A673 (cell line): ENCODE data around the gene LRCH1. TPM values are rescaled to one million over a fixed set of nuclear protein-coding genes. Genes with fewer than 3 reads are reported as not detected.
A peak's percentile ranks its signal among the peaks of the same experiment; 100 is the strongest.

Experiments
- BruUV-seq: library from RNA; stranded (reverse); fragments of 400-500 nt; replicated peaks from 2 replicates; lab custom pipeline; 2021; lab: Mats Ljungman, UMichigan
- CTCF ChIA-PET: fragments of 300-600 bp; sonication (Branson Sonifier 250); formaldehyde crosslinking; loops from one replicate; lab custom pipeline; 2022; ENCODE audit warnings: antibody characterized with exemption; lab: Charles Lee
- POLR2A ChIA-PET: fragments of 300-600 bp; sonication (Branson Sonifier 250); formaldehyde crosslinking; loops from one replicate; lab custom pipeline; 2022; ENCODE audit warnings: antibody characterized with exemption; ENCODE audit not compliant: low non-redundant PET; lab: Charles Lee
- DNase-seq: peaks from one replicate; pipeline ENCODE4 v3.0.0-alpha.2; 2015; ENCODE audit warnings: low spot score
- H3K27ac ChIP-seq: fragments of 200-600 bp; sonication (generic); 2 replicates; pipeline ENCODE4 v1.5.1; 2016; ENCODE audit warnings: mixed run types, low read depth, mild to moderate bottlenecking, mixed read lengths, antibody characterized with exemption, low read length; ENCODE audit not compliant: poor library complexity, severe bottlenecking
- H3K27me3 ChIP-seq: fragments of 200-600 bp; sonication (generic); replicated peaks from 2 replicates; pipeline ENCODE4 v1.6.1; 2017; ENCODE audit warnings: mixed run types, low read depth, mild to moderate bottlenecking, mixed read lengths, antibody characterized with exemption, low read length; ENCODE audit not compliant: insufficient read depth, poor library complexity
- H3K36me3 ChIP-seq: fragments of 200-600 bp; sonication (generic); 2 replicates; pipeline ENCODE4 v1.6.1; 2016; ENCODE audit warnings: mixed run types, mild to moderate bottlenecking, mixed read lengths, antibody characterized with exemption, low read length; ENCODE audit not compliant: insufficient read depth, poor library complexity, severe bottlenecking
- H3K4me1 ChIP-seq: fragments of 200-600 bp; sonication (generic); 2 replicates; pipeline ENCODE4 v1.6.1; 2017; ENCODE audit warnings: mixed run types, mild to moderate bottlenecking, mixed read lengths, antibody characterized with exemption, low read length; ENCODE audit not compliant: insufficient read depth, poor library complexity, severe bottlenecking
- H3K4me3 ChIP-seq: fragments of 200-600 bp; sonication (generic); 2 replicates; pipeline ENCODE4 v1.5.1; 2016; ENCODE audit warnings: low read depth, mixed run types, mild to moderate bottlenecking, mixed read lengths, low read length; ENCODE audit not compliant: poor library complexity, severe bottlenecking
- H3K9me3 ChIP-seq: fragments of 200-600 bp; sonication (generic); 2 replicates; pipeline ENCODE4 v1.6.1; 2016; ENCODE audit warnings: mixed run types, low read depth, mild to moderate bottlenecking, mixed read lengths, antibody characterized with exemption, low read length; ENCODE audit not compliant: poor library complexity, severe bottlenecking
- EZH2 ChIP-seq: fragments of 200-600 bp; sonication (generic); IDR thresholded peaks from 2 replicates; pipeline ENCODE4 v1.6.1; 2017; ENCODE audit warnings: borderline replicate concordance, low read depth, mild to moderate bottlenecking, mixed read lengths, antibody characterized with exemption, low read length; ENCODE audit not compliant: poor library complexity, severe bottlenecking
- intact Hi-C: fragments of 100-400 bp; cut with micrococcal nuclease; formaldehyde crosslinking; loops from one replicate; pipeline ENCODE4 v1.10.0; 2022; ENCODE audit not compliant: unreplicated experiment
- total RNA-seq: library from RNA; stranded (reverse); gene quantifications from 2 replicates; pipeline ENCODE4 v1.2.3, GENCODE V29; 2021
- TF ChIP-seq, protein P1 (sequence below): fragments of 300-800, 200-600 bp; sonication (generic); conservative IDR thresholded peaks from 2 replicates; pipeline ENCODE4 v1.5.1; 2017; ENCODE audit warnings: low read depth, mild to moderate bottlenecking, antibody characterized with exemption, low read length, moderate library complexity, mixed read lengths

LRCH1 gene
- total RNA-seq, 1 experiment from 2014 or later: 25.3 TPM

GRCh38 chr13:46712524-46712923 lies 159.6 kb downstream of the LRCH1 start:
- no TSS peak for BruUV-seq
- POLR2A ChIA-PET: interaction anchor here (0.6 kb wide), 1 partner anchor 31 kb away, joined by 3 read pairs; no protein-coding TSS in a partner anchor
- CTCF ChIA-PET: no interaction called here

GRCh38 chr13:46715363-46715762 lies 162.4 kb downstream of the LRCH1 start:
- DNase-seq: no peak
- CTCF ChIA-PET: no interaction called here
- peaks cover 20% of the 10 kb centered on the region for H3K4me1 ChIP-seq
- TF ChIP-seq EZH2: no peak
- TF ChIP-seq, protein P1, sequence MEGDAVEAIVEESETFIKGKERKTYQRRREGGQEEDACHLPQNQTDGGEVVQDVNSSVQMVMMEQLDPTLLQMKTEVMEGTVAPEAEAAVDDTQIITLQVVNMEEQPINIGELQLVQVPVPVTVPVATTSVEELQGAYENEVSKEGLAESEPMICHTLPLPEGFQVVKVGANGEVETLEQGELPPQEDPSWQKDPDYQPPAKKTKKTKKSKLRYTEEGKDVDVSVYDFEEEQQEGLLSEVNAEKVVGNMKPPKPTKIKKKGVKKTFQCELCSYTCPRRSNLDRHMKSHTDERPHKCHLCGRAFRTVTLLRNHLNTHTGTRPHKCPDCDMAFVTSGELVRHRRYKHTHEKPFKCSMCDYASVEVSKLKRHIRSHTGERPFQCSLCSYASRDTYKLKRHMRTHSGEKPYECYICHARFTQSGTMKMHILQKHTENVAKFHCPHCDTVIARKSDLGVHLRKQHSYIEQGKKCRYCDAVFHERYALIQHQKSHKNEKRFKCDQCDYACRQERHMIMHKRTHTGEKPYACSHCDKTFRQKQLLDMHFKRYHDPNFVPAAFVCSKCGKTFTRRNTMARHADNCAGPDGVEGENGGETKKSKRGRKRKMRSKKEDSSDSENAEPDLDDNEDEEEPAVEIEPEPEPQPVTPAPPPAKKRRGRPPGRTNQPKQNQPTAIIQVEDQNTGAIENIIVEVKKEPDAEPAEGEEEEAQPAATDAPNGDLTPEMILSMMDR: no peak
- no peak overlapping the region for H3K27ac ChIP-seq
- no peaks in the 10 kb centered on the region for H3K9me3 ChIP-seq
- POLR2A ChIA-PET: no interaction called here
- no peak overlapping the region for H3K4me3 ChIP-seq
- no TSS peak for BruUV-seq
- H3K36me3 ChIP-seq: peaks cover 11% of the 10 kb centered on the region
- intact Hi-C loops: loop anchor here (10.0 kb wide), 1 partner anchor 331 kb away; the partner anchor contains the start of gene RUBCNL
- H3K27me3 ChIP-seq: no peaks in the 10 kb centered on the region

More at GRCh38 chr13:46712524-46712923, 159.6 kb downstream of the LRCH1 start:
- no peaks in the 10 kb centered on the region for H3K9me3 ChIP-seq
- H3K4me3 ChIP-seq: no peak overlapping the region
- no peak overlapping the region for H3K27ac ChIP-seq
- H3K4me1 ChIP-seq: peaks cover 18% of the 10 kb centered on the region
- intact Hi-C loops: loop anchor here (10.0 kb wide), 1 partner anchor 328 kb away; the partner anchor contains the start of gene RUBCNL
- DNase-seq: no peak
- peaks cover 18% of the 10 kb centered on the region for H3K36me3 ChIP-seq
- no peaks in the 10 kb centered on the region for H3K27me3 ChIP-seq
- TF ChIP-seq, protein P1: no peak
- no peak for TF ChIP-seq EZH2

- intact Hi-C loops: loop anchor here (10.0 kb wide), 1 partner anchor 332 kb away; the partner anchor contains the start of gene RUBCNL
- ChIA-PET CTCF (interaction anchor here (0.6 to 0.7 kb wide), 3 partner anchors 10 to 179 kb away, joined by 4 to 5 read pairs (median 5); no protein-coding TSS in a partner anchor), POLR2A (no interaction called here)
These were observed 163.9 kb downstream of the LRCH1 start for GRCh38 chr13:46716821-46717220.

More at GRCh38 chr13:46716821-46717220, 163.9 kb downstream of the LRCH1 start:
- H3K4me3 ChIP-seq: no peak overlapping the region
- TF ChIP-seq, protein P1: no peak
- no peak for TF ChIP-seq EZH2
- no peak for DNase-seq
- H3K9me3 ChIP-seq: no peaks in the 10 kb centered on the region
- H3K27ac ChIP-seq: peak overlapping the region; percentile 33
- H3K27me3 ChIP-seq: no peaks in the 10 kb centered on the region
- no TSS peak for BruUV-seq
- H3K36me3 ChIP-seq: peaks cover under 1% of the 10 kb centered on the region
- peaks cover 27% of the 10 kb centered on the region for H3K4me1 ChIP-seq
